CD4-positive, CD25-positive, alpha-beta regulatory T cell (primary cell): ENCODE results near the gene OSTN. TPM values are rescaled to one million over a fixed set of nuclear protein-coding genes. Genes with fewer than 3 reads are reported as not detected.
A peak's percentile ranks its signal among the peaks of the same experiment; 100 is the strongest.
"Not testable (repeated sequence)": the region's sequence is repeated elsewhere in the genome, so short reads cannot be mapped to it uniquely, and the experiment has no call there.

Experiments
- ATAC-seq, 2 donors: fragments of 150-1000 bp; cut with Tn5 transposase; one replicate each; pipeline ENCODE4 v1.10.0; 2021; ENCODE audit warnings: low read depth in 2 of 2, moderate number of reproducible peaks in 2 of 2, moderate library complexity in 1 of 2
- DNase-seq, 3 donors: peaks; one replicate each; pipeline versions ENCODE4 v3.0.0 to v3.0.0-alpha.2; 2012 to 2022; ENCODE audit warnings: mixed read lengths in 1 of 3
- H3K27ac ChIP-seq: one replicate; pipeline ENCODE4 v1.7.0; 2013; ENCODE audit warnings: mild to moderate bottlenecking, low read length; ENCODE audit not compliant: insufficient read depth, poor library complexity, severe bottlenecking
- H3K27me3 ChIP-seq: one replicate; pipeline ENCODE4 v1.7.0; 2013; ENCODE audit warnings: low read length; ENCODE audit not compliant: control insufficient read depth, insufficient read depth
- H3K36me3 ChIP-seq: one replicate; pipeline ENCODE4 v1.7.0; 2013; ENCODE audit warnings: mild to moderate bottlenecking, low read length, moderate library complexity; ENCODE audit not compliant: control insufficient read depth, insufficient read depth
- H3K4me1 ChIP-seq: 2 replicates; pipeline ENCODE4 v1.7.0; 2013; ENCODE audit warnings: mild to moderate bottlenecking, low read length; ENCODE audit not compliant: insufficient read depth, control insufficient read depth, poor library complexity, severe bottlenecking
- H3K4me3 ChIP-seq: one replicate; pipeline ENCODE4 v1.7.0; 2013; ENCODE audit warnings: low read depth, mild to moderate bottlenecking, low read length, moderate library complexity
- H3K9me3 ChIP-seq, 2 experiments: 1 replicate in 1 of 2; 2 replicates in 1 of 2; pipeline ENCODE4 v1.7.0; 2013; ENCODE audit warnings: low read length in 2 of 2, mild to moderate bottlenecking in 1 of 2, moderate library complexity in 1 of 2; ENCODE audit not compliant: control insufficient read depth in 2 of 2
- H3K27ac Mint-ChIP-seq, 3 donors: one replicate each; pipeline ENCODE4 v1.8.0; 2020 to 2022; ENCODE audit warnings: mild to moderate bottlenecking in 3 of 3, mixed read lengths in 3 of 3, moderate library complexity in 2 of 3
- H3K27me3 Mint-ChIP-seq: one replicate; pipeline ENCODE4 v1.8.0; 2022; ENCODE audit warnings: mild to moderate bottlenecking, mixed read lengths
- H3K36me3 Mint-ChIP-seq: one replicate; pipeline ENCODE4 v1.8.0; 2020; ENCODE audit warnings: mixed read lengths
- H3K4me1 Mint-ChIP-seq, 4 donors: one replicate each; pipeline ENCODE4 v1.8.0; 2020 to 2022; ENCODE audit warnings: mixed read lengths in 4 of 4, mild to moderate bottlenecking in 1 of 4
- H3K4me3 Mint-ChIP-seq, 4 donors: one replicate each; pipeline ENCODE4 v1.8.0; 2020 to 2022; ENCODE audit warnings: mild to moderate bottlenecking in 4 of 4, mixed read lengths in 4 of 4, moderate library complexity in 3 of 4
- H3K9me3 Mint-ChIP-seq, 7 donors: one replicate each; pipeline ENCODE4 v1.8.0; 2020 to 2022; ENCODE audit warnings: mixed read lengths in 7 of 7, mild to moderate bottlenecking in 3 of 7, moderate library complexity in 2 of 7
- polyA plus RNA-seq, 4 donors: library from polyadenylated mRNA; unstranded; fragments of 300-500 nt; fragmentation: Illumina TruSeq; gene quantifications; one replicate each; pipeline ENCODE4 v1.2.3, GENCODE V29; 2021
- total RNA-seq: library from RNA; stranded (reverse); gene quantifications from one replicate; pipeline ENCODE4 v1.2.3, GENCODE V29; 2022

Gene OSTN
- total and polyA plus RNA-seq, 5 donors from 2014 or later = not detected

DNA sequence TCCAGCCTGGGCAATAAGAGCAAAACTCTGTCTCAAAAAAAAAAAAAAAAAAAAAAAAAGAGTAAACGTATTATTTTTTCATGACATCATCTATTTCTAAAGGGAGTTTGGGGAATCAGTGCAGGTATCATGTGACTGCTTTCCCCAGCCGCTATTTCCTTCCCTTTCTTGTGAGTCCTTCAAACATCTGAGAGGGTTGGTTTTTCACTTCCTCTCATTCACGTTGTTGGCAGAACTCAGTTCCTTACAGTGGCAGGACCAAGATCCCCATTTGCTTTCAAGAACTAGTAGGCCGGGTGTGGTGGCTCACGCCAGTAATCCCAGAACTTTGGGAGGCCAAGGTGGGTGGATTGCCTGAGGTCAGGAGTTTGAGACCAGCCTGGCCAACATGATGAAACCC lies 47.0 kb downstream of the OSTN start:
- H3K4me1 ChIP-seq, H3K36me3 Mint-ChIP-seq, H3K9me3 ChIP-seq, H3K9me3 Mint-ChIP-seq, H3K27ac ChIP-seq, H3K27me3 Mint-ChIP-seq, H3K27ac Mint-ChIP-seq, H3K4me1 Mint-ChIP-seq, H3K27me3 ChIP-seq, H3K4me3 ChIP-seq, H3K4me3 Mint-ChIP-seq, H3K36me3 ChIP-seq: not testable (repeated sequence)
- peak in 1 of 2 donors; percentile 62 for ATAC-seq
- peak in 1 of 3 donors; percentile 17 for DNase-seq

DNA sequence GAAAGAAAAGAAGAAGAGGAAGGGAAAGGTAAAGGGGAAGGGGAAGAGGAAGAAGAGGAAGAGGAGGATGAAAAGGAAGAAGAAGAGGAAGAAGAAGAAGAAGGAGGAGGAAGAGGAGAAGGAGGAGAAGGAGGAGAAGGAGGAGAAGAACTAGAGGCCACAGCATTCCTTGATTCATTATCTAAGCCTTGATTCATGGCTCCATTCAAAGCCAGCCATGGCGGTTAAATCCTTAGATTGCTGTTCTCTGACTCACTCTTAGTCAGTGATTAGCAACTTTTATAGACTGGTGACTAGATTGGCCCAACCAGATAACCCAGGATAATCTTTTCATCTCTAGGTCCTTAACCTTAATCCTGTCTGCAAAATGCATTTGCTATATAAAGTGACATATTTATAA lies 47.6 kb downstream of the OSTN start:
- Histone ChIP-seq H3K4me3 (no peak overlapping the region), H3K27me3 (no peaks in the 10 kb centered on the region), H3K9me3 (no peaks in the 10 kb centered on the region), H3K36me3 (no peaks in the 10 kb centered on the region), H3K4me1 (no peaks in the 10 kb centered on the region), H3K27ac (no peak overlapping the region)
- Mint-ChIP-seq H3K27ac (no peak overlapping the region), H3K4me1 (peaks cover 0 to 6% (median 2%) of the 10 kb centered on the region in 4 donors), H3K4me3 (no peak overlapping the region), H3K27me3 (no peaks in the 10 kb centered on the region), H3K9me3 (peaks cover 0 to 1% (median 0%) of the 10 kb centered on the region in 7 donors), H3K36me3 (no peaks in the 10 kb centered on the region)
- no peak for ATAC-seq
- no peak for DNase-seq

DNA sequence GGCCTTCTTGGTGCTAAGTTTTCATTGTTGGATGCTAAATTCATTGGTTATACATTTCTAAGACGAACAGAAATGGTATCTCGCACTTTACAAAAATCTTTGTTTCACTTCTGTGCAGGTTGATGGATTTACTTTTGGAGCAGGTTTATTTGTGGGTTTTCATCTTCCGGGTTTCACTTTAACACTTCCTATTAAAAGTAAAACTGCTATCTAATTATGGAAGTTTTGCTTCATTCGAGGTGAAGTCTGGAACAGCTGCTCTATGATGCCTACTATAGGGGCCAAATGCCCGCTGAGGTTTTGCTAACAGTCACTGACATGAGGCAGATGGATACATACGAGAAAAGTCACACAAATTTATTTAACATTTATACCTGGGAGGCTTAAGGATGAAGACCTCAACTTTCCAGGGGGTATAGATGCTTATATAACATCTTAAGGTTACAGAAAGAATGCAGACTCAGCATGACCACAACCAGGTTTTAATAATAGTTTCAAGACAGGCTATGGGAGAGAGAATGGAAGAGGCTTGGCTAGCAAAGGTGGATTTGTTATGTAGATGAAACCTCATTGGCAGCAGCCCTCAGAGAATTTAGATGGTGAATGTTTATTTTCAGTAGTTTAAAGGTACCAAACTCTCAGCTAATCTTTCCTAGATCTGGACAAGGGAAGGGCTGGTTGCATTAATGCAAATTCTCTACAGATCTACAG lies 54.2 kb downstream of the OSTN start:
- ATAC-seq (no peak), DNase-seq (no peak)
- H3K27ac ChIP-seq = no peak overlapping the region
- H3K27me3 ChIP-seq = no peaks in the 10 kb centered on the region
- H3K27me3 Mint-ChIP-seq = no peaks in the 10 kb centered on the region
- H3K9me3 ChIP-seq = no peaks in the 10 kb centered on the region
- H3K4me3 Mint-ChIP-seq = no peak overlapping the region
- H3K4me1 Mint-ChIP-seq = peaks cover 0 to 6% (median 2%) of the 10 kb centered on the region in 4 donors
- no peaks in the 10 kb centered on the region for H3K4me1 ChIP-seq
- H3K36me3 ChIP-seq = no peaks in the 10 kb centered on the region
- H3K36me3 Mint-ChIP-seq = no peaks in the 10 kb centered on the region
- H3K9me3 Mint-ChIP-seq = peaks cover 0 to 1% (median 0%) of the 10 kb centered on the region in 7 donors
- H3K4me3 ChIP-seq = no peak overlapping the region
- no peak overlapping the region for H3K27ac Mint-ChIP-seq

DNA sequence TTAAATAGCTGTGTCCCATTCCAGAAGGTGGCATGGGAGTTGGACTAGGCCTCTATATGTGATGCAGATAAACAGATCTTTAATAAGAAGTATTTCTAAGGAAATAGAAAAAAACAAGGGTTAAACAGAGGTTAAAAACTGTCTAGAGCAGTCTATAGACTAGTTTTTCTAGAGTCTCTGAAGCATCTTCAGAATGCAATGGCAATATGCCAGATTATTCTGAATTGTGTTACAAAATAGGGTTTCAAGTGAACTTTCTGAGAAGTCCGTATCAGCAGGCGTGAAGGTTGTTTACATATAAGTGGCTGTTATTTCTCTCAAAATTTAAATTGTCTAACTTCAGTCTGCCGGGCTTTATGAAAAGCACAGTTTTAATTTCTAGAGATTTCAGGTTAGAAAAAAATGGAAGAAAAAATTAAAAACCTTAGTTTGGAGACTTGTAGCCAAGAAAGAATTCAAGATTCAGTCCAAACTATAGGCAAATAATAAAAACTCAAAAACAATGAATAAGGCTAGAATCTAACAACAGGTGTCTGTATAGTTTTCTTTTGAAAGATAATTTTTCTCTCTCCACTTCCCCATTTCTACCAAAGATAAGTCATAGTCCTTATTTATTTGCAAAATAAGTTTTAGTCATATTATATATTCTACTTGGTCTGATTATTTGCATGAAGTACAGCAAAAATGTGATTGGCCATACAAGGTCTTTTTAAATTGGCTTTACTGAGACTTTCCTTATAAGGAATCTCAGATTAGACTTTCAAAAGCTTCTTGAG lies 55.2 kb downstream of the OSTN start:
- no peak overlapping the region for H3K27ac Mint-ChIP-seq

DNA sequence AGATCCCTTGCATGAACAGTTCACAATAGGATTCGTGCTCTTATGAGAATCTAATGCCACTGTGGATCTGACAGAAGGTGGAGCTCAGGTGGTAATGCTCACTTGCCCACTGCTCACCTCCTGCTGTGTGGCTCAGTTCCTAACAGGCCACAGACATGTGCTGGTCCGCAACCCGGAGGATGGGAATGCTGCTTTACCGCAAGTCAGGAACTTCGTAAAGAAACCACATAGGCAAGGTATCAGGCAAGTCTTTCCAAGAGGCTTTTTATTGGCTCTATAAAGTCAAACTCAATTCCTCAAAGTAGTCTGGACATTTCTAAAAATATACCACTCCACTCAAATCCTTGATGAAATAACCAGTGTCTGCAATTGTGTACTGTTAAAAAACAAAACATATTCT lies 56.1 kb downstream of the OSTN start:
- DNase-seq (no peak), ATAC-seq (no peak)
- H3K4me3 ChIP-seq = no peak overlapping the region
- no peaks in the 10 kb centered on the region for H3K27me3 Mint-ChIP-seq
- no peak overlapping the region for H3K4me3 Mint-ChIP-seq
- H3K9me3 ChIP-seq = no peaks in the 10 kb centered on the region
- no peak overlapping the region for H3K27ac ChIP-seq
- peaks cover 0 to 4% (median 2%) of the 10 kb centered on the region in 4 donors for H3K4me1 Mint-ChIP-seq
- H3K36me3 ChIP-seq = no peaks in the 10 kb centered on the region
- no peaks in the 10 kb centered on the region for H3K36me3 Mint-ChIP-seq
- H3K27me3 ChIP-seq = no peaks in the 10 kb centered on the region
- no peaks in the 10 kb centered on the region for H3K4me1 ChIP-seq
- H3K9me3 Mint-ChIP-seq = peaks cover 0 to 1% (median 0%) of the 10 kb centered on the region in 7 donors
- no peak overlapping the region for H3K27ac Mint-ChIP-seq

More for the DNA sequence above, 55.2 kb downstream of the OSTN start:
- H3K4me1 Mint-ChIP-seq = peaks cover 0 to 5% (median 2%) of the 10 kb centered on the region in 4 donors
- Histone ChIP-seq H3K4me1 (no peaks in the 10 kb centered on the region), H3K9me3 (no peaks in the 10 kb centered on the region), H3K36me3 (no peaks in the 10 kb centered on the region), H3K27me3 (no peaks in the 10 kb centered on the region), H3K4me3 (no peak overlapping the region), H3K27ac (no peak overlapping the region)
- no peaks in the 10 kb centered on the region for H3K36me3 Mint-ChIP-seq
- no peak for DNase-seq
- ATAC-seq = no peak
- H3K27me3 Mint-ChIP-seq = no peaks in the 10 kb centered on the region
- no peak overlapping the region for H3K4me3 Mint-ChIP-seq
- peaks cover 0 to 1% (median 0%) of the 10 kb centered on the region in 7 donors for H3K9me3 Mint-ChIP-seq

DNA sequence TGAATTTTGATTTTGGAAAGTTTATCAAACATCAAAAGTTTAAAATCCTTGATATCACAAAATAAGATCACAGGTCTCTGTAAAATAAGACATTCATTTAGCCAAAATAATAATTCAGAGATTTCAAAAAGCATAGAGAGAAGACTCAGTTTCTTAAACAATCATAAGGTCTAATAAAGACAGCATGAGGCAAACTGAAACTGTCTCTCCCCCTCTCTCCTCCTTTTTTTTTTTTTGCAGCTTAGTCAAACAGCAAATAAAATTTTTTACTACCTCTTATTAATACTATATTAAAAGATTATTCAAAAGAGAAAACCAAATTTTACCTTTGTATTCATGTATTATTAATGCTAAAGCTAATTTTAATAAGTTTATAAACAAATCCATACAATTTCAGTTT lies 57.4 kb downstream of the OSTN start:
- no peak overlapping the region for H3K27ac Mint-ChIP-seq

DNA sequence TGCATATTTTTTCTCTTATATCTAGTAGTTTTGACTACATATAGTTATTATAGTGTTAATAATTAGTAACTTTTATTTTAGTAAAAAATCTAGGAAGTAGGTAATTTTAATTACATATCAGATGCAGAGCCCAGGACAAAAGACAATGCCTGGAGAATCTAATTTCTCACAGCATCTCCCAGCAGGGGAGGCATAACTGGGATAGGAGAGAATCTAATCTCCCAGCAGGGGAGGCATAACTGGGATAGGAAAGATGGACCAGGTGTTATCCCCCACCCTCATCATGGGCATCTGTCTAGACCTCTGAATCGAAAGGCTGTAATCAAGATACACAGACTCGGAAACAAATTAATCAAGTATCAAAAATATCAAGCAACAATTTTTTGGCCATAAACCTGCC lies 58.2 kb downstream of the OSTN start:
- no peaks in the 10 kb centered on the region for H3K27me3 ChIP-seq
- no peaks in the 10 kb centered on the region for H3K27me3 Mint-ChIP-seq
- ATAC-seq = no peak
- H3K4me3 Mint-ChIP-seq = no peak overlapping the region
- no peaks in the 10 kb centered on the region for H3K9me3 Mint-ChIP-seq
- H3K27ac Mint-ChIP-seq = no peak overlapping the region
- H3K36me3 Mint-ChIP-seq = no peaks in the 10 kb centered on the region
- no peaks in the 10 kb centered on the region for H3K4me1 ChIP-seq
- H3K9me3 ChIP-seq = no peaks in the 10 kb centered on the region
- DNase-seq = no peak
- no peaks in the 10 kb centered on the region for H3K36me3 ChIP-seq
- peaks cover 0 to 4% (median 2%) of the 10 kb centered on the region in 4 donors for H3K4me1 Mint-ChIP-seq
- no peak overlapping the region for H3K4me3 ChIP-seq
- no peak overlapping the region for H3K27ac ChIP-seq

More for the DNA sequence above, 57.4 kb downstream of the OSTN start:
- Histone ChIP-seq H3K4me3 (no peak overlapping the region), H3K36me3 (no peaks in the 10 kb centered on the region), H3K9me3 (no peaks in the 10 kb centered on the region), H3K27me3 (no peaks in the 10 kb centered on the region), H3K27ac (no peak overlapping the region), H3K4me1 (no peaks in the 10 kb centered on the region)
- ATAC-seq (no peak), DNase-seq (no peak)
- no peak overlapping the region for H3K4me3 Mint-ChIP-seq
- no peaks in the 10 kb centered on the region for H3K27me3 Mint-ChIP-seq
- peaks cover 0 to 4% (median 2%) of the 10 kb centered on the region in 4 donors for H3K4me1 Mint-ChIP-seq
- peaks cover 0 to under 1% (median 0%) of the 10 kb centered on the region in 7 donors for H3K9me3 Mint-ChIP-seq
- H3K36me3 Mint-ChIP-seq = no peaks in the 10 kb centered on the region
